NK-92 (cell line): ENCODE measurements around the gene ZNF827.

Experiments used
- DNase-seq: peaks from one replicate; lab custom pipeline; 2025; ENCODE audit not compliant: unreplicated experiment; lab: John Stamatoyannopoulos, UW

Gene ZNF827

GRCh38 chr4:145731028-145731427 lies 207.6 kb downstream of the ZNF827 start:
- no peak for DNase-seq

GRCh38 chr4:145730026-145730425 lies 208.6 kb downstream of the ZNF827 start:
- DNase-seq, result no peak

- DNase-seq, result no peak
Measured at GRCh38 chr4:145723336-145723735, 215.3 kb downstream of the ZNF827 start.

- DNase-seq, result no peak
Measured at GRCh38 chr4:145722561-145722960, 216.1 kb downstream of the ZNF827 start.

GRCh38 chr4:145720656-145721055 lies 218.0 kb downstream of the ZNF827 start:
- DNase-seq, result no peak

GRCh38 chr4:145719752-145720624 lies 218.6 kb downstream of the ZNF827 start:
- DNase-seq, result no peak

- DNase-seq, result no peak
Measured at GRCh38 chr4:145716661-145717200, 221.9 kb downstream of the ZNF827 start.

- no peak for DNase-seq
Measured at GRCh38 chr4:145716200-145716599, 222.4 kb downstream of the ZNF827 start.

- no peak for DNase-seq
Measured at GRCh38 chr4:145709843-145710242, 228.8 kb downstream of the ZNF827 start.

- DNase-seq, result no peak
Measured at GRCh38 chr4:145709336-145709735, 229.3 kb downstream of the ZNF827 start.
